ENCODE data around the gene ANO6.
"Not testable (repeated sequence)": the region's sequence is repeated elsewhere in the genome, so short reads cannot be mapped to it uniquely, and the experiment has no call there.

The ANO6 gene

DNA sequence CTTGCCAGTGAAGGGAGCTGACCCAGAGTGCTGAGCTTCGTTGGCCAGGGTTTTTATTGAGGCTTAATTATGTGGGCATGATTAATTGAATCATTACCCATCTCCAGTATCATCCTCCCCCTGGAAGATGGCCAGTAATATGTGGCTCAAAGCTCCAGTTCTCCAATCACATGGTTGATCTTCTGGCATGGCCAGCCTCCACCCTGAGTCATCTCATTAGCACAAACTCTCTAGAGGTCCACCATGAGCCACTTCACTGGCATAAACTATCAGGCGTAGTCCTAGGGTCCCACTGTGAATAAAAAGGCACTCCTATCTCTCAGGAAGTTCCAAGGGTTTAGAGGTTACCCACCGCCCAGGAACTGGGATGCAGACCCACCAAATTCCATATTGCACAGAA is 135.0 kb downstream of the ANO6 start:
- no peak for DNase-seq (ENCODE audit: low spot score)

DNA sequence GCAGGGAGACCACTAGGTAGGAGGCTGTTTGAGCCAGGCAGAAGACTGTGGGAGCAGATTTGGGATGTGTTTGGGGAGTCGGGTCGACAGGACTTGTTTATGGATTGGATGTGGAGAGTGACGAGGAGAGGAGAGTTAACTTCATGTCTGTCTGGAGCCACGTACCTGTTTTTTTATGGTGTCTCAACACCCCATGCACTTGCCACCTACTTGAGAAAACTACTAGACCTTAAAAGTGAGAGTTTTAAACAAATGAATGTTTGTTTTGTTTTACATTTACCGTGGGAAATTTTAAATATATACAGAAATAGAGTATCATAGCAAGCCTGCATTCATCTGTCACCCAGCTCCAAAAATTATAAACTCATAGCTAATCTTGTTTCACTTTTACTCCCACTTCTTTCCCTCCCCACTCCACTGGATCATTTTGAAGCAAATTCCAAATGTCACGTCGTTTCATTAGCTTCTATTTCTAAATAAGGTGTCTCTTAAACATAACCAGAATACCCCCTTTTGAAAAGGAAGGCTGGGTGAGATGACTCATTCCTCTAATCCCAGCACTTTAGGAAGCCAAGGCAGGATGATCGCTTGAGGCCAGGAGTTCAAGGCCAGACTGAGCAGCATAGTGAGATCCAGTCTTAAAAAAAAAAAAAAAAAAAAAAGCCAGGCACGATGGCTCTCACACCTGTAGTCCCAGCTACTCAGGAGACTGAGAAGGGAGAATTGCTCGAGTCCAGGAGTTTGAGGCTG is 136.2 kb downstream of the ANO6 start:
- no peak for DNase-seq (ENCODE audit: low spot score)

DNA sequence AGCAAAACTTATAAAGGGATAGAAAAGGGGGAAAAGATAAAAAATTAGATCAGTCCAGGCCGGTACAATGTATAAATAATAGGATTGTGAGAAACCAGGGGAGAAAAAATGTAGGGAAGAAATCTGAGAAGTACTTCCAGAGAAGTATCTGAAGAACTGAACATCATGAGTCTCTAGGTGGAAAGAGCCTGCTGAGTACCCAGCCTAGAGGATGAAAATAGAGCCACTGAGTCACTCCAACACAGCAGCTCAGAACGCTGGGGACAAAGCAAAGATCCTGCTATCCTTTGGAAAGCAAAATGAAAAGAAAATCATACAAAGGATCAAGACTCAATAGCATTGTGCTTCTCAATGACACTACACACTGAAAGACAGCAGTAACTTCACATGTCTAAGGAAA is 138.0 kb downstream of the ANO6 start:
- DNase-seq (ENCODE audit: low spot score), result no peak

DNA sequence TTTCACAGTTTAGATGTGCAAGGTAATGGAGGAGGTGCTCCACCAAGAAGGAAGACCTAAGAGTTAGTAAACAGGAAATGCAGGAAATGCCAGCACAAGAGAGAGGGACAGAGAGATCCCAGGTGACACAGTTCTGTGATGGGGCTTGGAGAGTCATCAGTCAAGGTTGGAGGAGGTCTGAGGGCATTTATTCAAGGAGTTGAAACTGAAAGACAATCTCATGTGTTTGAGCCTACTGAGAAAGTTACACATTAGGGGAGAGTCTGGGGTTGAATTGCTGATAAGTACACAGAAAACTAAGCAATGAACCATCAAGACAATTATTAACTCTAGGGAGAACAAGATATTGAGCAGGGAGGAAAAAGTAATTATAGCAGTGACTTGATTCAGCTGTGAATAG is 138.5 kb downstream of the ANO6 start:
- DNase-seq (ENCODE audit: low spot score), result no peak

DNA sequence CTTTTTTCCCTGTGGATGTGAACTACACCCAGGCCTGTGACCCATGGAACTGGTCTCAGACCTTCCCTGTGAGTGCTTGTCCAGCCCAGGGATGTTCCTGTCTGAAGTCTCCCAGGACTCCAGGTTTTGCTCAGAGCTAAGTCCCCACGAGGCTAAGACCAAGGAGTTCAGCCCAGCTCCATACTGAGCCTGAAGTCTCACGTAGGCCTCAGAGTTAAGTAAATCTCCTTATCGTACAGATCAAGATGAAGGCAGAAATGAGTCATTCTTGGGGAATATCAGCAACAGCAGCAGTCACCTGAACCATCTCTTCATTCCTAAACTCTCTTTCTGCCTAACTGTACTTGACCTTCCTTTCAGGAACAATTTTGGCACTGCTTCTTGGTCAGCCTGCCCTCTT is 139.8 kb downstream of the ANO6 start:
- DNase-seq (ENCODE audit: low spot score), result no peak

DNA sequence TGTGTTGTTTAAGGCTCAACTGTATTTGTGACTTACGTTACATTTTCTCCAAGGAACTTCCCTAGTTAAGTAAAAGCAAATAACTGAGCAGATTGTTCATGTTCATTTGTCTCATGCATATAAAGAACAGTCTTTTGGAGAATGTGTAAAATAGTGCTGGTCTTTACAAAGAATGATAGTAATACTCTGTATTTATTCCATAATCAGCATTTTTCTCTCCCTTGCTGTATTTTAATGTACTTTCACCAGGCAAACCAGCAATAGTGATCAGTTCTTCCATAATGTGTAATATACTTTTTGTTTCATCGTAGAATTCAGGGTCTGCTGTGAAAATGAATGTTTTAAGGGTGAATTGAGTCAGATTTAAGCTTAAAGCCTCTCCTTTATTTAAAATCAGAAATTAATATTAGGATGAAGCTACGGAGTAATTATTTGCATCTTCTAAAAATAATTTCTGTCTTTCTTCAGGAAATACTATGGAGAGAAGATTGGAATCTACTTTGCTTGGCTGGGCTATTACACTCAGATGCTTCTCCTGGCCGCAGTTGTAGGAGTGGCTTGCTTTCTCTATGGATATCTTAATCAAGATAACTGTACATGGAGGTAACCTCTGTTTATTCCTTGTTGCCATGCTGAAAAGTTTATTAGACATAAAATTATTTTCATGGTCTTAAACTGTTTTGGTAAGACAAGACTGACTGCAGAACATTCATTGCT is 141.1 kb downstream of the ANO6 start:
- DNase-seq (ENCODE audit: low spot score), result no peak

DNA sequence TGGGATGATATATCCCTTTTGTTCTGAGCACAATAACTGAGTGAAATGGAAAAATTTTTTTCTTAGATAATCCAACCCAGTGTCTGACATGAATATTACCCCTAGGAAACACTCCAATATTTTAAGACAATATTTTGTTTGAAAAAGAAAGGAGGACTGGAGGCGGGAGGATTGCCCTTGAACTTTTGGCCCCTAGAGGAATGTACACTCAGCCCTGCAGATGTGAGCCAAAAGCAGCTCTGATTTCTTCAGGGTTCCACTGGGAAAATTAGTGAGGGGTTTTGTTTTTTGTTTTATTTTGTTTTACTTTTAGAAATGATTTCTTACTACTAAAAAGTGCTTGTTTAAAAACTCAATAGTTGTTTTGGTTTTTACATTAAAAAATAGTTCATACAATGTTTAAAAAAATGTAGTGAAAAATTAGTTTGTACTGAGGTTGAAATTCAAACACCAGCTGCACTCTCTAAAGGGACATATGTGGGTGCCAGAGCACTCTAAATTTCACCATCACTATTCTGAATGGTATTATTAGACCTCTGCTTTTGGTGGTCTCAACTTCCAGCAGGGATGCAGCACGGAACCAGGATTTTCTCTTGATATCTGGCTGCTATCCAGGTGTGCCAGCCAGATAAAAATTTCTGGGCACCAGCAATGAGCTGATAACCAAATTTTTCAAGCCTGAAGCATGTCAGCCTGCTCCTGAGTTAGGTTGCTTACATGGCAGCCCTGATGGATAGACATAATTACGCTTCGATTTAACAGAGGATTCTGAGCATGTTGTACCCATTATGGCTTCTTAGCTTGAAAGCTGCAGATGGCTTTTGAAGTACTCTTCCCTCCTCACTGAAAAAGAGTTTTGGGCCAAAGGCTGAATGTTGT is 141.9 kb downstream of the ANO6 start:
- DNase-seq (ENCODE audit: low spot score), result no peak

DNA sequence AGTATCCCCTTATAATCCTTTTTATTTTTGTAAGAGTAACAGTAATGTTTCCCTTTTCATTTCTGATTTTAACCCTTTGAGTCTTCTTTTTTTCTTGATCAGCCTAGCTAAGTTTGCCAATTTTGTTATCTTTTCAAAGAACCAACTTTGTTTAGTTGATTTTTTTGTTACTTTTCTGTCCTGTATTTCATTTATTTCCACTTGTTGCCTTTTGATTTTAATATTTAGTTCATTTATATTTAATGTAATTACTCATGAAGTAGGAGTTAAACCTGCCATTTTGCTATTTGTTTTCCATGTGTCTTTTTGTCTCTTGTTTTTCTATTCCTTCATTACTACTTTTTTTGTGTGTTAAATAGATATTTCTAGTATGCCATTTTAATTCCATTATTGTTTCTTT is 146.4 kb downstream of the ANO6 start:
- no peak for DNase-seq (ENCODE audit: low spot score)

DNA sequence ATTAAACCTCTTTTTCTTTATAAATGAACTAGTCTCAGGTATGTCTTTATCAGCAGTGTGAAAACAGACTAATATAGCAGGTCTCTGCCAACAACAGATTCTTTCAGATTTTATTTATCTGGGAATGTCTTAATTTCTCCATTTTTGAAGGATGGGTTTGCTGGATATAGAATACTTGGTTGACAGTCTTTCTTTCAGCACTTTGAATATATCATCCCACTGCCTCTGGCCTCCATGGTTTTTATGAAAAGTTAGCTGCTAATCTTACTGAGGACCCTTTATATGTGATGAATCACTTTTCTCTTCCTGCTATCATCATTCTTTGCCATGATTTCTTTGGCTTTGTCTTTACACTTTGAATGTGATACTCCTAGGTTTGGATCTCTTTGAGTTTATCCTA is 148.0 kb downstream of the ANO6 start:
- no peak for DNase-seq (ENCODE audit: low spot score)

DNA sequence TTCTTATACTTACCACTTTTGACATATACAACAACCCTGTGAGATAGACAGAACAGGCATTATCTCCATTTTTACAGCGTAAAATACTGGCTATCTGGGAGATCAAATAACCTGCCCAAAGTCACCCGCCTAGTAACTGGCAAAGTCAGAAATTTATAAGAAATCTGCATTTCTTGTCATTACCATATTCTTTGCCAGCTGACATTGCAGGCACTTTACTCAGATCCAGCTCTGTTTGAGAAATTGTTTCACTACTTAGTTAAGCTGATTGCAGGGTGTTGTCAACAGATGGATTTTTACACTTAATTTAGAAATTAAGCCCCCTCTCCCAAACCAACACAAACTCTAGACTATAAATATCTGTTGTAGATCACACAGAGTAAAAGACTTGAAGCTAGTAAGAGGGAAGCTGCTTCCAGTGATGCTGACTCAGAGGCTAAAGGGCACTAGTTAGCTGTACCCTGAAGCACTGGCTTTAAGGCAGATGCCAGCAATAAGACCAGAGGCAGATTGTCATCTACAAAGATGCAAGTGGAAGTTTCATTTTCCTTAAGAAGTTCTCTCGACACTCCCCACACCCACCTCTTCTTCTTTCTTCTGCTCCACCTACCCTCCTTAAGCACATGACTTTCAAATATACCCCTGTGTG is 153.1 kb downstream of the ANO6 start:
- peak; percentile 29 for DNase-seq (ENCODE audit: low spot score)

DNA sequence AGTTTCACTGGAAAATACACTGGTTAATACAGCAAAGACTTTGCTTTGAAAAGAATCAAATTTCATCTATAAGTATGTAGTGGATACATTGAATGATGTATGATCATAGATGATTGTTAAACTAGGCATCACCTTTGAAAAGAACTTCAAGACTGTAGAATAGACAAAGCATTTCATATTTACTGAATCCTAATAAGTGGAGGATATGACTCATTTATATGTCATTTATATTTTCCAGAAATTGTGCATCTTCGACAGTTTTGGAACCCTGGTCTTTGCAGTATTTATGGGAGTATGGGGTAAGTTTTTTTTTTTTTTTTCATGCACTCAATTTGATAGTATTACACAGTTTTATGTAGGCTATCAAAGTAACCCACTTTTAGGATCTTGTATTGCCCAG is 161.9 kb downstream of the ANO6 start:
- DNase-seq (ENCODE audit: low spot score), result peak; percentile 41

DNA sequence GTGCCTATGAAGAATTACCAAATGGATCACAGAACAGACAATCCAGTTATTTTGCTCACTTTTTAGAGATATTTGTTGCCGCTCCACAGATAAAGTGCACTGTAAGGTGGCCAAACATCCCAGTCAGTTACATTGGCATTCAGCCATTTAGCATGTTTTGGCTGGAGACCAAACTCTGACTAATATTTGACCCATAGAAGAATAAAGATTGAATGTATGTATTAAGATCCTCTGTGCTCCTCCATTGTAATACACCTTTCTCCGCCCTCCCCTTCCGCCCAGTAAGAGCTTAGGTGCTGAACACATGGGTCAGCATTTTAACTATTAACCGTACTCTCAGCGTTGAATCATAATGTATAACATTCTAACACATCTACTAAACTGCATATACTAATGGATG is 163.4 kb downstream of the ANO6 start:
- peak; percentile 63 for DNase-seq (ENCODE audit: low spot score)

DNA sequence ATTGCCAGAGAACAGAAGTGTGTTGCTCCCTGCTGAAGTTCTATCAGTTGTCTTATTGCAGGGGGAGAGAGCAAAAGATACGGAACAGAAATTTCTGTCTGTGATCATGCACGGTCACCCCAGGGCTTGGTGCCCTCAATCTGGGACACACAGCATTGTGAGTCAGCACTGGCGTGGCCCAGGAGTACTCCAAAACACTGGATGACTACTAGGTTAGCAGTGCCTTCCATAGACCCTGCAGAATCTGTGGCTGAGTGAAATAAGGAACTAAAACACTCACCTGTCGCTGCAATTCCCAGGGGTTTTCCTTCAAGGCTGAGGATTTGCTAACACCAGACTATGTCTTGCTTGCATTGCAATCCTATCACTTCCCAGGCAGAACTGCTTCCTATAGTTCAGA is 165.5 kb downstream of the ANO6 start:
- no peak for DNase-seq (ENCODE audit: low spot score)

DNA sequence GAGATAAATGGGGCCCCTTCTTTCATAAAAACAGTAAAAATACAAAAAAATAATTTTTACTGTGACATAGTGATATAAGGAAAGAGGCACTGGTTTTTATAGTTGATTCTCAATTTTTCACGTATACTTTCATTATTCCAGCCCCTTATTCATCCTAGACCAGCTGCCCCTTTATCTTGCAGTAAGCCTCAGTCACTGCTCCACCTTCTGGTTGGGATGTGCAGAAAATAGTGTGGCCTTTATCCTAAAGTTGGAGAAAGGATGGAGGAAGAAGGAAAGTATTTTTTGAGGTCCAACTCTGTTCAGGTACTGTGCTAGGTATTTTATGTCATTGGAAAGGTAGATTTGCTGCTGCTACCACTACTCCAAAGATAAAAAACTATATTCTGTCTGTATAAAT is 172.7 kb downstream of the ANO6 start:
- no peak for DNase-seq (ENCODE audit: low spot score)

DNA sequence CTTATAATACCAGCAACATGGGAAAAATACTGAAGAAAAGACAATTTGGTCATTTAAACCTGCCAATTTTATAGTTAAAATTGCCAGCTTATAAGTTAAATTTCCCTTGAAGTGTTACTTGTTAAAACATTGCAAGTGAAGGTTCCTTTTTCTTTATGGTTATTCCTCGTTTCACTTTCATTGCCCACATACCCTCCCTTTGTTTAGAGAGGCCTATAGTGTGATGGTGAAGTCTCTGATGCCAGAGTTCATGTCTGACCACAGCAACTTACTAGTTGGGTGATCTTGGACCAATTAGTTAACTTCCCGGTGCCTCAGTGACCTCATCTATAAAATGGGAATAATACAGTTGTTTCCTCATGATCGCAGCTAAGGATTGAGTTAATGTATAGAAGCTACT is 173.5 kb downstream of the ANO6 start:
- DNase-seq (ENCODE audit: low spot score), result no peak

DNA sequence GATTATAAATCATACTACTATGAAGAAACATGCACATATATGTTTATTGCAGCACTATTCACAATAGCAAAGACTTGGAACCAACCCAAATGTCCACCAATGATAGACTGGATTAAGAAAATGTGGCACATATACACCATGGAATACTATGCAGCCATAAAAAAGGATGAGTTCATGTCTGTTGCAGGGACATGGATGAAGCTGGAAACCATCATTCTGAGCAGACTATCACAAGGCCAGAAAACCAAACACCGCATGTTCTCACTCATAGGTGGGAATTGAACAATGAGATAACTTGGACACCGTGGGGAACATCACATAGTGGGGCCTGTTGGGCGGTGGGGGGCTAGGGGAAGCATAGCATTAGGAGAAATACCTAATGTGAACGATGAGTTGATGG is 181.6 kb downstream of the ANO6 start:
- not testable (repeated sequence) for DNase-seq (ENCODE audit: low spot score)

DNA sequence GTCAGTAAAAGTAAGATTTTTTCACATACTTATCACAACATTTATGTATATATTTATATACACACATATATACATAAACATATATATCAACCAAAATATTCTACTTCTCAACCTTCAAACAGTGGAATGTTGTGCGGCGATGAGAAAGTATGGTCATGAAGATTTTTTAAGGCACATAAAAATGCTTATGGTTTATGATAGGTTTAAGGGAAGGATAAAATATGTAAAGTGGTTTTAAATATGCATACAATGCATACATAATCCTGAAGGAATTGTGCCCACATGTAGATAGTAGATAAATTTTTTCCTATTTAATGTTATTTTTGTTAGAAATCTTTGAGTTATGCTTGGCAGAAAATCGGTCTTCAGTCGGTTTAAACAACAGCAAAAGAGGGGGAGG is 182.7 kb downstream of the ANO6 start:
- no peak for DNase-seq (ENCODE audit: low spot score)

DNA sequence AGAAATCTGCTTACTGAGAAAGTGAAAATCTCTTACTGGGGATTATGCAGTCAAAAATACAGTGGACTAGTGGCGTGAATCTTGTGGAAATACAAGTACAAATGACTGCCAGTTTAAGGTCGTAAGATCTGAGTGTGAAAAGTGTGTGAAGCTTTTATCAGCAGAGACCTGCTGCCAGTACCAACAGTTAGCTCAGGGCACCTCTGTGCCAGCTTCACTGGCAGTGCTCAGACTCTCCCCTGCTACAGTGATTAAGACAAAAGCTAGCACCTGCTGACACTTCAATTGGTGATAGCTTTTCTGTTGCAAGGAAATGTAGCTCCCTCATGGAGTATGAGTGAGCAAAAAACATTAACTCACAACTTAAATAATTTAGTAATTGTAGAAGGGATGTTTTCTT is 185.1 kb downstream of the ANO6 start:
- DNase-seq (ENCODE audit: low spot score), result no peak

DNA sequence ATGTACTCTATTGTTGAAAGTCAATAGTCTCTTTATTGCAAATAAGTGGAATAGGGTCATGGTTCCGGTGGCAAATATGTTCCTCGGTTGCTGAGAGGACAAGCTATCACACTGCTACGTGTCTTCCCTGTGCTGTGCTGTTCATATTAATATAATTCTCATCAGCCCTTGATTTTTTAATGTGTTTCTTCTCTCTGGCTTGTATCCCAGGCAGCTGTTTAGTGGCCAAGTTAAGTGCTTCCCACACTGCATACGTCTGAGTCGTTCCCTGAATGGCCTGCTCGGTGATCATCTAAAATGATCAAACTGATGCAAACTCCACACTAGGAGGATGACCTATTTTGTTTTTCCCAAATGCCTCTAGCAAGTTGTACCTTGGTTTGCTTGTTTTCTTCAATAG is 186.4 kb downstream of the ANO6 start:
- DNase-seq (ENCODE audit: low spot score), result no peak

DNA sequence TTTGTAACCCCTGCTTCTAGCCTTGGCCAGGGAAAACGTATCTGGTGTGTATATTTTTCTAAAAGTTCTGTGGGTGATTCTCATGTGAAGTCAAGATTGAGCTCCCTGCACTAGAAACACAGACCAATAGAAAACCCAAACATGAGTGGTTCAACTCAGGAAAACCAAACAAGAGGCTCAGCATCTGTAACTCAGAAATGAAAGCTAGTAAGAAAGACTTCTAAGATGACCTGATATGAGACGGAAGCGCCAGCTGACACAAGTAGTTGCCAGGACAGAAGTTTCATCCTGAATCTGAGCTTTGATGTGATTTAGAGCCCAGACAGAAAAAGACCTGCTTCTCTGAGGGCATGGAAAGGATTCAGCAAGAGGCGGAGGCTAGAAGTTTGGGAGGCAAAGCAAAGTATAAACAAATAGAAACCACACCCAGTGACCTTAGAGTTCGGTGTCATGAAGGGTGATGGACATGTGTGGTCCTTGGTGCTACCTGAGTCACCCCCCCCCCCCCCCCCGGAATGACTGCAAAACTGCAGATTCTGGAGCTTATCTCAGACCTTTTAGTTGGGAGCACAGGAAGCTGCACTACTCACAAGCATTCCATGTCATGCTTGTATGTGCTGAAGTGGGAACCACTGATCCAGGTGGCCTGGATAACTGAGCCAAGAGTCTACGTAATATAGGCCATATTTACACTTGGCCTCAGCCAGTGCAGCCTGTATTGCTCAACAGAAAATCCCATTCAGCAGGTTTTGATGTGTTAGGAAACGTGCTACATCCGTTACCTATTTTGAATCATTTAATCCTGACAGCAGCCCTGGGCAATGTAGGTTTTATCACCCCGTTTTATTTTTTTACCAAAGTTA is 191.3 kb downstream of the ANO6 start:
- DNase-seq (ENCODE audit: low spot score), result no peak

DNA sequence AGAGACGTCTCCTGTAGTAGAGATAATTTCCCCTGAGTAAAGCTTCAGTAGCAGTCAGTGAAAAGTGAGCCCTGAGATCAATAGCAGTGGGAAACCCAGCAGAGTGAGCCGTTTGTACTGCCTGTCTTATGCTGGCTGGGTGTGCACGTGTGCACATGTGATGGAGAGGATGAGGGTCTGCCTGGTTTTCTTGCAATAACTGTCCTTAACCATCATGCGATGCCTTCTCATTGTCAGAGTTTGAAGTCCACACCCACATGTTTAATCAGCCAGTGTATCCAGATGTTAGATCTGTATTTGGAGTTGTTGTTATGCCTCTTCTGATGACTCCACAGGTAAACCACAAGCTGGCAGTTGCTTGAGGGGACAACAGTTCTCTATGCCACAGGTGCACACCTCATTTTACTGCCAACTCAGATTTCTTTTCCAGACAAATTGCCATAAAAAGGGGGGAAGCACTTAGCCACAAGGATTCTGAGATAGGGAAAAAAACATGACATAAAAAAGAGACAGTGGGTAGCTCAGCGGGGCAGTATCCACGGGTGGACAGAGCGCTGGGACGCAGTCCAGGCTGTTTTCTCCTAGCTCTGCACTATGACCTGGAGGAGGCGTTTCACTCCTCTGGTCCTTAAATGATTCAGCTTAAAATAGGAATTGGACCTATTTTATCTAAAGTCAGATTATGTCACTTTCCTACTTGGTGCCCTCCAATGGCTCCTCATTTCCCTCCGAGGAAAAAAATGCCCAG is 192.3 kb downstream of the ANO6 start:
- no peak for DNase-seq (ENCODE audit: low spot score)
